ENCODE data around the gene MT1B.
"Not testable (repeated sequence)": the region's sequence is repeated elsewhere in the genome, so short reads cannot be mapped to it uniquely, and the experiment has no call there.

DNA sequence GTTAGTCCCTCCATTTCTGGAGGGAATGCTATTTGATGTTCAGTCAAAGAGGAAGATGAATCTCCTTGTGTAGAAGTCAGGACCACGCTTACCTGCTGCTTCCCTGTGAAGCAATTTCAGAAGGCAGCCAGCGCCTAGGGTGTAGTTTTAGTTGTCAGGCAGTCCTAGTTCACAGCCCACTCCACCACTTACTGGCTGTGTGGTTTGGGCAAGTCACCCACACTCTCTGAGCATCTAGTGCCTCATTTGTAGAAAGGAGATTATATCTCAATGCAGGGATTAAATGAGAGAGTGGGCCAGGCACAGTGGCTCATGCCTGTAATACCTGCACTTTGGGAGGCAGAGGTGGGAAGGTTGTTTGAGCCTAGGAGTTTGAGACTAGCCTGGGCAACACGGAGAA, 20.5 kb downstream of the MT1B start:
- TF ChIP-seq TAF1 (IDR thresholded peaks at IDR 0.05; ENCODE audit: borderline replicate concordance, low read depth, low read length); POLR2A (IDR thresholded peaks at IDR 0.05; ENCODE audit: low read depth, low read length): not testable (repeated sequence)
